Colon (tissue), 2 donors: ENCODE data around the gene KRTAP5-6.

ENCODE experiments used
- FAIRE-seq: peaks from 2 replicates; lab custom pipeline; 2012; peaks lifted over from hg19 to GRCh38; lab: Jason Lieb, UNC
- donor health status: control.
- donor health status: control.

Gene KRTAP5-6

DNA sequence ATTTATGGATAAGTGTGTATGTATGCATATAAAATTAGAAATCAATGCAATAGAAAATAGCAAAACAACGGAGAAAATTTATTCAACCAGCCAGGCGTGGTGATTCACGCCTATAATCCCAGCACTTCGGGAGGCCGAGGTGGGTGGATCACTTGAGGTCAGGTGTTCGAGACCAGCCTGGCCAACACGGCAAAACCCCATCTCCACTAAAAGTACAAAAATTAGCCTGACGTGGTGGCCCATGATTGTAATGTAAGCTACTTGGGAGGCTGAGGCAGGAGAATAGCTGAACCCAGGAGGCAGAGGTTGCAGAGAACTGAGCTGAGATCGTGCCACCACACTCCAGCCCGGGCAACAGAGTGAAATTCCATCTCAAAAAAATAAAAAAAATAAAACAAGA is 5.5 kb downstream of the KRTAP5-6 start:
- no peak for FAIRE-seq

DNA sequence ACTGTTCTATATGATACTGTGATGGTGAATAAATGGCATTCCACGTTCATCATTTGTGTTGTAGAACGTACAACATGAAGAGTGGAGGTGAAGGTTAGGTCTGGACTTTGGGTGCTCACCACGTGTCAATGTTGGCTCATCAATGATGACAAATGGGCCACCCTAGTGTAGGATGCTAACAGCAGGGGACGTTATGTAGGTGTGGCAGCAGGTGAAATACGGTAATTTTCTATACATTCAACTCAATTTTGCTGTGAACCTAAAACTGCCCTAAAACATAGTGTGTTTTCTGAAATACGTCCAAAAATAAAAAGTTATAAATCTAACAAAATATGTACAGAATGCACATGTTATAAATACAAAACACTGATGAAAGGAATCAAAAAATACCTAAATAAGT is 6.2 kb downstream of the KRTAP5-6 start:
- no peak for FAIRE-seq

DNA sequence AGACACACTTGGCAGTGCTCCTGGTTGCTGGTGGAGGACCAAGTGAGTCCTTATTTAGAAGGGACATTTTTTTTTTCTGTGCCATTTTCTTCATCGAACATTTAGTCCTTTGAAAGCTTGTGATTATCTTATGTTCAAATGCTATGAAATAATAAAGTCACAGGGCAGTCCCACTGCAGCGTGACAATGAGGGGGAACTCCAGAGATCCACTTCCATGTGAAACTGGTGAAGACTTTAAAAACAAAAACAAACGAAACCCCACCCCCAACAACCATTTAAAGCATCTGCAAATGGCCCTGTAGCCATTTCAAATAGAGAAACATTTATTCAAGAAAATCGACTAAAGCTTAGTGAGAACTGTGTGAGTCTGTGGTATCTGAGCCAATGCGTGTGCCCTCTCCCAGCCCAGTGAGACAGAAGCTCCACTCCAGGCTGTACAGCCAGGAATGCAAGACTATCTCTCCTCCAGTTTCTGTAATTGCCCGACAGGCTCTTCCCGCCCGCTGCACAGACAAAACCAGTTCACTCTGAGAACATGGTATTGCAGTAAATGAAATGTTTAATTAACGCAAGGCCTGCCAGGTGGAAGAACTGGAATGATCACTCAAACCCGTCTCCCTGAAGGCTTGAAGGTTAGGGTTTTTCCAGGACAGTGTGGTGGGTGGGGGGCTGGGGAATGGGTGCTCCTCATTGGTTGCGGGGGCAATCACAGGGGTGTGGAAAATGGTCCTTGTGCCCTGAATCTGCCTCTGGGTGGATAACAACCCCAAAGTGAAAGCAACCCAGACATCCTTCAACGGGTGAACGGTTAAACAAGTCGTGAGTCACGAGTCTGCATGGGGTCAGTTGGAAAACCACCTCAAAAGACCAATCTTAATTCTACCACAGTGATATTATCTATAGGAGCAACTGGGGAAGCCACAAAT is 8.4 kb downstream of the KRTAP5-6 start:
- no peak for FAIRE-seq

DNA sequence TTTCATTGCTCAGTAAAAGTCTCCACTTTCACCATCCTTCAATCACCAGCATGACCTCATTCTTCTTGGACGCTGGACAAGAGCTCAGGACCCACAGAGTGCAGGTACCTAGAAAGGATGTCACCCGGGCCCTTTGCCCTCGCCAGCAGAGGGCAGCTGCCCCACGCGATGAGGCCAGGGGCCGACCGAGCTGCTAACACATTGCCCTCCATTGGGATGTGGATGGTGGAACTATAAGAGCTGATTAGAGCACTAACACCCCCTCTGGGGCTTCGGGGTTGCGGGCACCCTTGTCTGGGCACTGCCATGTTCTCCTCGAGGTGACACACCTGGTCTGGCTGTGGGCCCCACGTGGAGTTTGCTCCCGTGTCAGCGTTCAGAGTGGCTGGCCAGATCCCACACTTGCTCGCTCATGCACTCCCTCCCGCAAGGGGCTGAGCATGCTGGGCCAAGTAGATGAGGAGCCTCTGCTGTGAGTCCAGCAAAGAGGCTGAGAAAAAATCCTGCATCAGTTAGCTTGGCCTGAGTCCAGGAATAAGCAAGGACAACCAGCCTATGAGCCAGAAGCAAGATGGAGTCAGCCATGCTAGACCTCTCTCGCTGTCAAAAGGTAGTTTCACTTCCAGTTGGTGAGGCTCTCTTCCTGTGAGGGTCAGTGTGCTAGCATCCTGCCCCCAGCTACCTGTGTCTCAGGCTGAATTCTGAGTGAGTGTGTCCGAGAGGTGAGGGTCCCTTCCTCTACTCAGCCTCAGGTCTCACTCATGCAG is 9.8 kb downstream of the KRTAP5-6 start:
- no peak for FAIRE-seq

DNA sequence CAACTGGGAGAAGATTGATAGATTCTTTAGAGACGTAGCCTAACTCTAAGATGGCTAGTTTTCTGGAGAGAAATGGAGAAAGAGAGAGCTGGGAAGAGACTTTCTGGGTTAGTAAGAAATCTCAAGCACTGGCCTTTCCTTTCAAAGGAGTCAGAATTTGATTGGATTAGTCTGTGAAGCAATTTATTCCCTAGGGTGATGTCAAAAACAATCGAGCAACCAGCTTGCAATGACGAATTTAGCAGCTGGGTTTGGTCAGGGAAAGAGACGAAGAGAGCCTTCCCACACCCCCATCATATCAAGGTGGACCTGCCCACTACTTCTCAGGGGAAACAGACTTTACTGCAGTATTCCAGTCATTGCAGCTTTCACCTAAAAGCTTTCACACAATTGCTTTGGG is 10.8 kb downstream of the KRTAP5-6 start:
- FAIRE-seq: no peak

DNA sequence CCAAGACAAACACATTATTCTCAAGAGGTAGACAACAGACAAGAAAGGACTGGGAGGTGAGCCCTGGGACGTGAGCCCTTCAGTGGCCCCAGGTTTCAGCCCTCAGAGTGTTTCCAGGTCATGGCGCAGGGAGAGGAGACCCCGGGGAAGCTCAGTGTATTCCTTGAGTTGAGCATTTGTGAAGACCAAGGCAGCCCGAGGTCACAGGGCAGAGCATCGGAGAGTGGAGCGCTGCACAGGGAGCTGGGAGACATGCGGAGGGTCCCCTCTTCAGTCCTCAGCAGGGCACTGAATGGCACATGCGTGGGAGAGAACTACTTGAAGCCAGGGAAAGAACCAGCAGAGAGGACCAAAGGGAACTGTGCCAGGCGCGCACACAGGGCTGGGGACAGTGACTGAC is 11.7 kb downstream of the KRTAP5-6 start:
- FAIRE-seq: no peak

DNA sequence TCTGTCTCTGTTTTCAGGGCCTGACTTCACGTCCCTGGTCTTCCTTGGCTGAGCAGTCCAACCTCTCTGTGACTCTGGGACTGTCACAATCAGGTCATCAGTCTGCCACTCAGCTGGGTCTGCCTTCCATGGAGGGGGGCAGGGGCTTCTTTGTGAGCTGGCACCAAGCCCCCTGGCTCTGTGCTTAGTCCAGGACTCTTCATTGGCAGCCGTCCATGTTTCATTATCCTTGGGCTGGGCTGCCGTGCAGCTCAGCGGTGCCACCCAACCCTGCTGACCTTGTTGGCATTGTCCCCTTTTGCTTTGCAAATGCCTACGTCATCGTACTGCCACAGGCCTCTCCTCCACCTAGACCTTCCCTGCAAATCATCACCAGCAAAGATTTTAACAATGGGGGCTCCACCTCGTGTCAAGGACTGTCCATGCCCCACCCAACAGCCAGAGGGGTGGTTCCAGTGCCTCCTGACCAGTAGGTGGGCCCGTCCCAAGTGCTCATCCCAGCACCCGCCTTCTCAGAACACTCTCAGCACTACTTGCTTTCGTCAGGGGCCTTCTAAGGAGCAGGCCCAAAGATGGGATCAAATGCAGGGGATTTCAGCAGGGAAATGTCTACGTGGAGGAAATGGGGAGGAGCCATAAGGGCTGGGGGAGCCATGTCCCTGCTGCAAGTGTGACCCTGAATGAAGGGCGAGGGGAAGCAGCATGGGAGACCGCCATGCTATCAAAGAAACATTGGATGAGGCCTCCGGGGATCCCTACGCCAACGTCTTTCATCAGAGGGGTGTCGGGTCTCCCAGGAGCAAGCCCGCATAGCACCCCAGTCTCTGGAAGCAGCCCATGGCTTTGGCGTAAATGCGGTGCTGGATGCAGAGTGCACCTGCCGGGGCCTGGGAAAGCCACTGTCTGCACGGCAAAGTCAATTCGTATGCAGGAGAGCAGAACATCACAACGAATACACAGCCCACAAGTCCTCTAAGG is 18.2 kb downstream of the KRTAP5-6 start:
- no peak for FAIRE-seq

DNA sequence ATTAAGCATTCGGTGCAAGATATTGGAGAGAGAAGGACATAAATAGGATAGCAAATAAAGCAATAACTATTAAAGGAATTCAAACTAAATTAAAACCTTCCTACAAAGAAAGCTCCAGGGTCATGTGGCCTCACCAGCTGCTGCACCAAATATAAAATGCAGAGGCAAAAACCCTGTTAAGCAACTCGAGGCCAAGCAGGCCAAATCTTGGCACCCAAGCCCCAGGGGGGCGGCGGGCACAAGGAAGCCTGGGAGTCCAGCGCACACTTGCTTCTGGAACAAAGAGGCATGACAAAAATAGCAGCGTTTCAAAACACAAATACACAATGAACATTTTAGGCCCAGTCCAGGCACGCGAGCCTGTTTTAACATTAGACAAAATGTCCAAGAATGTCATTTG is 20.8 kb downstream of the KRTAP5-6 start:
- FAIRE-seq: no peak

DNA sequence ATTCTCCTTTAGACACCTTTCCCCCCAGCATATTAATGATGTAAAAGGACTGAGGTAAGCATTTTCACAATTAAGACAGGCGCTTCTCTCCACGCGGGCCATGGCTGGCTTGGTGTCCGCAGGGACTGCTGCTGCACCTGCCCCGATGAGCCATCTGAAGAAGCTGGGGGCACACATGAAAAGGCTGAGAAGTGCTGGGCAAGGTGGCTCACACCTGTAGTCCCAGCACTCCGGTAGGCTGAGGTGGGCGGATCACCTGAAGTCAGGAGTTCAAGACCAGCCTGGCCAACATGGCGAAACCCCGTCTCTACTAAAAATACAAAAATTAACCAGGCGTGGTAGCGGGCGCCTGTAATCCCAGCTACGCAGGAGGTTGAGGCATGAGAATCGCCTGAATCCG is 21.3 kb downstream of the KRTAP5-6 start:
- FAIRE-seq: no peak

DNA sequence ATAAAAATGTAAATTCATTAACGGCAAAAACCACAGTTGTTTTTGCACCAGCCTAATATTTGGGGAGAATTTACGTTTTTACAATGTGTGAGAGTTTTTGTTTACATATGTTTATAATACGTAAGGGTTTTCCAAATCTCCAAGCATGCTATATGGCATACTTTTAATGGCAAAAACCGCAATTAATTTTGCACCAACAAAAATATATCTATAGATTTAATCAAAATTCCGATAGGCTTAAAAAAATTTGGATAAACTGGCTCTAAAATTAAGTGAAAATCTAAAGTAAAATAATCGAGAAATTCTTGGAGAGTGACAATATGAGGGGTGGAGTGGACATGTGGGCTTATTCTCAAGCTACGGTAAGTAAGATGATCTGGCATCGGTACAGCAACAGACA is 22.8 kb downstream of the KRTAP5-6 start:
- FAIRE-seq: no peak

DNA sequence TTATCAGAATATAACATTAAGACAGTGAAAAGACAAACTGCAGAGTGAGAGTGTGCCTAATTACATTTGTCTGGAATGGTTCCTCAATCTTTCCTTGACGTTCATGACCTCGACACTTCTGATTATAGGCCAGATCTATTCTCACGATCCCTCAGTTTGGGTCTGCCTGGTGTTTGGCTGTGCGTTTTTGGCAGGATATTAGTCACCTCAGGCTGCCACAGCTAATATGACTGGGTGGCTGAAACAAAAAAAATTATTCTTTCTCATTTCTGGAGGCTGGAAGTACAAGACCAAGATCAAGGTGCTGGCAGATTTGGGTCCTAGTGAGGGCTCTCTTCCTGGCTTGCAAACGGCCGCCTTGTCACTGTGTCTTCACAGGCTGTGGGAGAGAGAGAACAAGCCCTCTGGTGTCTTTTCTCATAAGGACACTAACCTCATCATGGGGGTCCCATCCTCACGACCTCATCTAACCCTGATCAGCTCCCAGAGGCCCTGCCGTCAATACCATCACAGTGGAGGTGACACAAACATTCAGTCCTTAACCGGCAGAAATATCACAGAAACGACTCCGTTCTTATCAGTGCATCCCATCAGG is 30.2 kb downstream of the KRTAP5-6 start:
- no peak for FAIRE-seq

DNA sequence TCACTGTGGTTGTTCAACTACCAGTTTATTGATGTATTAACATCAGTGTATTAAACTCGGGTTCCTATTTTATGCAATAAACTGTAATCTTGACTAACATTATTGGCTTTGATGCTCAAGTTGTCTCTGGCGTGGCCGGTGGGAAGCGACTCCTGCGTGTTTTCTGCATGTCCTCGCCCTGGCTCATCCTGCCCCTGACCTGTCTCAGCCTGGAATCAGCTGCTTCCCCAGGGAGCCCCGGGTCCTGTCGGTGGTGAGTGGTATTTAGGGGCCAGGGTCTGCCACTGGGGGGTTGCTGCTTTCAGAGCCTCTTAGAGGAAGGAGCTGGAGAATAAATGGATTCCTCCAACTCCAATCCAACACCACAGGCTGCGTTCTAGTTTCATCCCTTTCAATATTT is 30.9 kb downstream of the KRTAP5-6 start:
- FAIRE-seq: no peak

DNA sequence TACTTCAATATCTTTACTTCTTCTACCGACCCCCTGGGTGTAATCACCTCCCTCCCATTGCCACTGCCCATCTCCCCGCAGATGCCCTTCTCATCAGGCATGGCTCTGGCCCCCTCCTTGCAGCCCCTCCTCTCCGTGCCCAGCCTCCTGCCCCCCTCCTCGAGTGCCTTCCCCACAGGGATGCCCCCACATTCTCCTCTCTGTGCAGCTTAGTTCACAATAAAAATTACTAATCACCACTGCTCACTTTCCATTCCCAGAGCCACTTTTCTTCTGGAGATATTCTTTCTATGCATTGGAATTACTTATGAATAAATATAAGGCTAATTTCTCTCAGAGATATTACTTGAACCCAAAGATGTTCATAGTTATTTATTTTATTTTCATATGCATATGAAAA is 31.3 kb downstream of the KRTAP5-6 start:
- FAIRE-seq: no peak

DNA sequence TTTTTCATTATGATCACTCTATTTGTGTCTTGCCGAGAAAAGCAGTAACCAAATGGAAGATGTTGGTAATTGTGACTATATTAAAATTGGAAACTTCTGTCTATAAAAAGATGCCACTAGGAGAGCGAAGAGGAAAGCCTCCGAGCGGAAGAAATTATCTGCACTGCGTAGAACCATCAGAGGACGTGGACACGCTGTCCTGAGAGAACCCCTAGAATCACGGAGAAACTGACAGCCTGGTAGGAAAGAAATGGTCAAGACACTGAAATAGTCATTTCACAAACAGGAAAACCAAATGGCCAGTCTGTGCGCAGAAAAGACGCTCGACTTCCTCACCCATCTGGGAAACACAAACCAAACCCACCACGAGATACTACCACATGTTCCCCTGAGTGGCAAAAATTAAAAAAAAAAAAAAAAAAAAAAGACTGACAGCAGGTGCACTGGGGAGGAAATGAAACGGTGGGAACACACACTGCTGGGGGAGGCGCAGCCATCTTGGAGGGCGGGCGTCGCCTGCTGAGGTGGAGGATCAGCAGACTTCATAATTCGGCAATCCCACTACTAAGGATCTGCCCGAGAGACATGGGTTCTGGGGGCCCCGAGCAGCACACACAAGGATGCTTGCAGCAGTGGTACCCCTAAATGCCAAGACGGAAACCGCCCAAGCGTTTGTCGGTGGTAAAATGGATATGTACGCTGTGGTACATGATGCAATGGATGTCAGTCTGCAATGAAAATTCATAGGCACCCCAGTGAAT is 32.1 kb downstream of the KRTAP5-6 start:
- FAIRE-seq: no peak

DNA sequence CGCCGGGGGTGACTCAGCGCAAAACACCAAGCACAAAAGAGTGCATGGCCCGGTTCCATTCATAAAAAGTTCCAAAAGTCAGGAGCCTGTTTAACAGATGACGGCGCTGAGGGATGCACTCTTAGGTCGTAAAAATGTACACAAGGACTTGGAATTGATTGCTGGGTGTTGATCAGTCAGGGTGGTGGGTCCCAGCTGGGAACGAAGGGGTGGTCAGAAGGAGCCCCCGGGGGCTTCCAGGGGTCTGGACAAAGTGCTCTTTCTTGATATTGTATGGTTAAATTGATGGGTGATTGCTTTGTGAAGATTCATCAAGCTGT is 32.7 kb downstream of the KRTAP5-6 start:
- FAIRE-seq: no peak

DNA sequence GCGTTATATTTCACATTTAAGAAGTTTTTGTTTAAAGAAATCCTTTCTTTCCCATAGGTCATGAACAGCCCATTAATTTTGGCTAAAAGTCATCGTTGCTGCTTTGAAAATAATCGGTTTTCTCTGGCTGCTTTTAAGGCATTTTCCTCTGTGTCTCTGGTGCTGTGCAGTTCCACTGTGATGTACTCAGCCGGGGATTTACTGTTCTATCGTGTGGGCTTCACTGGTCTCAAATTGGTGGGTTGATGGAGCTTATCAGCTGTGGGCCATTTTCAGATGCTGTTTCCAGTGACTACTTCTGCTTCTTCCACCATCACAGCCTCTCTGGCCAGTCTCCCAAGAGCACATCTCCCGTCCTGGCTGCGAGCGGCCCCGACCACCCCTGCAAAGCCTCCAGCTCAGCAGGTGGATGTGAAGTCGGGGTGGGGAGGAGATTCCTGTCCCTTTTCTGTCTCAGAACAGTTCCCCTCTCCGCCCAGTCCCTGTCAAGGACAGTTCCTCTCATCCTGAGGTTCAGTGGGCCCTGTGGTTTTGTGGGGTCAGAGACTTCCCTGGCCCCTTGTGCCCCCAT is 33.1 kb downstream of the KRTAP5-6 start:
- no peak for FAIRE-seq

DNA sequence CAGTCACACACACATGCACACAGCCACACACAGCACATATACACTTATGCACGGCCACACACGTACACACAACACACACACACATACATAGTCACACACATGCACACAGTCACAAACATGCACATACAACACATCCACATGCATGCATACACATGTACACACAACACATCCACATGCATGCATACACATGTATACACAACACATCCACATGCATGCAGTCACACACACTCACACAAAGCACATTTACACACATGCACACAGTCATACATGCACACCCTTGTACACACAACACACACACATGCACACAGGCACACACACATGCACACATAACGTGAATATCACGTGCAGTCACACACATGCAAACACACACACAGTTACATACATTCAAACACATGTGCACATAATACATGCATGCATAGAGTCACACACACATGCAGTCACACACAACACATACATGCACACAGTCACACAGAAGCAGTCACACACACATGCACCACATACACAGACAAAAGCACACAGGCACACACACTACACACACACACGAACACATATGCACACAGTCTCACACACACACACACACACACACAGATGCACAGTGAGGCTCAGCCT is 34.6 kb downstream of the KRTAP5-6 start:
- FAIRE-seq: no peak

DNA sequence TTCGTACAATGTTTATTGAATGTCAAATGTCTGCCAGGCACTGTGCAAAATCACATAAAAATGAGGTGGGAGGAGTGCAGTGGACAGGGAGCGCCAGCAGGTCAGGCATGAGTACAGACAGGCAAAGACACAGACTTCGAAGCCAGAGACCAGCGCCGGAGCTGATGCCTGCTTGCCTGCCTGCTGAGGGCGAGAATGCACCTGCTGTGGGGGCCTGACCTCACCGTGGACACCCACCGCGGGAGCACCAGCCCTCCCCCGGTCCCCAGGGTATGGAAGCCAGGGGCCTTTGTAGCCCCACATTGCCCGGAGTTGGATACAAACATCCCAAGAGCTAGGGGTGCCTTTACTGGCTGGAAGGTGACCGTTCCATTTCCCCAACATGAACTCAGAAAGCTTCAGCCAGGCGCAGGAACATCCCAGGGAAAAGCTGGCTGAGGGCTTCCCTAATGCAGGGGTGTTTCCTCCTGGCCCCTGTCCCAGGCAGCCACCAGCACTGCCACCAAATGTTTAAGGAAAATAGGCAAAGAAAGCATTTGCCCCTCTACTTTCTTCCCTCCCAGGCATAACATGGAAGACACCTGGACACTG is 35.5 kb downstream of the KRTAP5-6 start:
- no peak for FAIRE-seq

DNA sequence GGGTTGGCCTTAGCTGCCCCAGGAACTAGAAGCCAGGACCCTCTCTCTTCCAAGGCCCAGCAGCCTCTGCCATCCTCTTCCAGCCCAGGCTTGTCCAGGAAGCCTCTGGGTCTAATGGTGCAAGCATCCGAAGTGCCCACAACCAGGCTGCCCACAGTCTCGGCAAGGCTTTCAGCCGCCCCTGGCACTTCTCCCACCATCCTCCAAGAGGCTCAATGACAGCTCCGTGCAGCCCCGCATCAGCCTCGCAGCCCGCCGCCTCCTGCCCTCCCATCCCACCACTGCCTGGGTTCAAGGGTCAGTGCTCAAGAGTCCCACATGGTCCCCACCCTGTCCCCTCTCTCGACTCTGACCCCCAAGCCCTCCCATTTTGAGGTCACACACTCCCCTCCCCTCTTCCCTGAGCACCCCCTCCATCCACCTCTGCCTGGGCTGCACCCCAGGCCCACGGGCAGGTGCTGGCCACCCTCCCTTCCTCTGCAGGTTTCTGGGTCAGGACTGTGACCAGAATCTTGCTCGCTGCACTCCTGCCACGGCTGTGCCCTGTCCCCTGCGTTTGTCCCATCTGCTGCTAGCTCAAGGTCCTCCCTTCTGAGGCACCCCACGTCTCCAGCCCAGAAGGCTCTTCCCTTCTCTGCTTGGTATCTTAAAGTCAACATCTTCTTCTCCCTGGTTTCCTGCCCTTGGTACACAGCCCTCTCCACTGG is 36.2 kb downstream of the KRTAP5-6 start:
- no peak for FAIRE-seq
